A549 (cell line): ENCODE measurements around the gene ANK2.

Experiments used
- HDAC2 ChIP-seq: fragments of 200-600 bp; sonication (generic); IDR thresholded peaks from 2 replicates; pipeline ENCODE4 v1.6.1; 2016
- JUNB ChIP-seq: fragments of >200 bp; sonication (Bioruptor Twin); formaldehyde crosslinking; IDR thresholded peaks from 2 replicates; pipeline ENCODE4 v1.6.1; 2016
- KDM1A ChIP-seq: fragments of 200-600 bp; sonication (generic); IDR thresholded peaks from 2 replicates; pipeline ENCODE4 v1.6.1; 2016; ENCODE audit warnings: low read depth, mild to moderate bottlenecking
- MAZ ChIP-seq: fragments of 150-350 bp; IDR thresholded peaks from 2 replicates; pipeline ENCODE4 v1.6.1; 2014; ENCODE audit warnings: antibody characterized with exemption, low read depth, low read length, borderline replicate concordance
- POLR2A ChIP-seq: IDR thresholded peaks from 2 replicates; pipeline ENCODE4 v1.6.1; 2012; ENCODE audit warnings: mild to moderate bottlenecking, low read length
- RNF2 ChIP-seq: fragments of 200-600 bp; sonication (generic); IDR thresholded peaks from 2 replicates; pipeline ENCODE4 v1.6.1; 2016; ENCODE audit warnings: low read depth, mild to moderate bottlenecking, antibody characterized with exemption, moderate library complexity, borderline replicate concordance
- SMC3 ChIP-seq: fragments of >200 bp; sonication (Bioruptor Twin); formaldehyde crosslinking; IDR thresholded peaks from 3 replicates; pipeline ENCODE4 v1.6.1; 2018; ENCODE audit warnings: inconsistent platforms
- ZSCAN20 ChIP-seq: fragments of 250-450 bp; sonication (Bioruptor Pico); IDR thresholded peaks from 2 replicates; pipeline ENCODE4 v1.8.0; 2022; ENCODE audit warnings: mild to moderate bottlenecking, moderate library complexity
- TF ChIP-seq, protein P1 (sequence below): fragments of >200 bp; sonication (Bioruptor Twin); formaldehyde crosslinking; IDR thresholded peaks from 3 replicates; pipeline ENCODE4 v1.5.1; 2016
- TF ChIP-seq, protein P2 (sequence below): IDR thresholded peaks from 2 replicates; pipeline ENCODE4 v1.6.1; 2012
- TF ChIP-seq, protein P3 (sequence below): fragments of 200-600 bp; sonication (generic); IDR thresholded peaks from 2 replicates; pipeline ENCODE4 v1.6.1; 2016; ENCODE audit warnings: antibody characterized with exemption, mild to moderate bottlenecking, moderate library complexity
- TF ChIP-seq, protein P4 (sequence below): fragments of 150-350 bp; IDR thresholded peaks from 2 replicates; pipeline ENCODE4 v1.6.1; 2014; ENCODE audit warnings: low read depth, mild to moderate bottlenecking, low read length
- TF ChIP-seq, protein P5 (sequence below): IDR thresholded peaks from 2 replicates; pipeline ENCODE4 v1.6.1; 2012

DNA sequence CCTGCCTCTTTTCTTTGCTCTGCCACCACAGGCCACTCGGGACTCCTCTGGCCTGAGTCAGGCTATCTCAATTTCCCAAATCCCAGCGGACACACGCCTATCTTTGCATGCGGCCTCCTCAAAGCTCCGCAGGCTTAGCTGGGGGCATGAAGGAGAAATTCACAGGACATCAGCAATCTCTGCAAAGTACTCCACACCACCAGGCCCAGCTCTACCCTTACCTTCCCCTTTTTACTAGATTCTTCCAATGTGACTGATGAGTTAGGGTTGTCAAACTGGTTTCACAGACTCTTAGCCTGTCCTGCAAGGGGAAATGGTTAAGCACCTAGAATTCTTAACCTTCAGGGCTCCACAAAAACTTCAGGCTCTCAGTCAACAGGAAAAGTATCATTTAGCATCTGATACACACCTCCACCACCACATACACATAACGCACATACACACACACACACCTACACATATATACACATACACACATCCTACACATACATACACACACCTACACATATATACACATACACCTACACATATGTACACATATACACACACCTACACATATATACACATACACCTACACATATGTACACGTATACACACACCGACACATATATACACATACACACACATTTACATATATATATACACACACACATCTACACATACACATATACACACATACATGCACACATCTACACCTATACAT, 349.1 kb downstream of the ANK2 start:
- TF ChIP-seq, protein P1, sequence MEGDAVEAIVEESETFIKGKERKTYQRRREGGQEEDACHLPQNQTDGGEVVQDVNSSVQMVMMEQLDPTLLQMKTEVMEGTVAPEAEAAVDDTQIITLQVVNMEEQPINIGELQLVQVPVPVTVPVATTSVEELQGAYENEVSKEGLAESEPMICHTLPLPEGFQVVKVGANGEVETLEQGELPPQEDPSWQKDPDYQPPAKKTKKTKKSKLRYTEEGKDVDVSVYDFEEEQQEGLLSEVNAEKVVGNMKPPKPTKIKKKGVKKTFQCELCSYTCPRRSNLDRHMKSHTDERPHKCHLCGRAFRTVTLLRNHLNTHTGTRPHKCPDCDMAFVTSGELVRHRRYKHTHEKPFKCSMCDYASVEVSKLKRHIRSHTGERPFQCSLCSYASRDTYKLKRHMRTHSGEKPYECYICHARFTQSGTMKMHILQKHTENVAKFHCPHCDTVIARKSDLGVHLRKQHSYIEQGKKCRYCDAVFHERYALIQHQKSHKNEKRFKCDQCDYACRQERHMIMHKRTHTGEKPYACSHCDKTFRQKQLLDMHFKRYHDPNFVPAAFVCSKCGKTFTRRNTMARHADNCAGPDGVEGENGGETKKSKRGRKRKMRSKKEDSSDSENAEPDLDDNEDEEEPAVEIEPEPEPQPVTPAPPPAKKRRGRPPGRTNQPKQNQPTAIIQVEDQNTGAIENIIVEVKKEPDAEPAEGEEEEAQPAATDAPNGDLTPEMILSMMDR = no peak
- TF ChIP-seq, protein P2, sequence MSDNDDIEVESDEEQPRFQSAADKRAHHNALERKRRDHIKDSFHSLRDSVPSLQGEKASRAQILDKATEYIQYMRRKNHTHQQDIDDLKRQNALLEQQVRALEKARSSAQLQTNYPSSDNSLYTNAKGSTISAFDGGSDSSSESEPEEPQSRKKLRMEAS = no peak
- TF ChIP-seq POLR2A (no peak), KDM1A (no peak), ZSCAN20 (no peak), SMC3 (no peak), JUNB (no peak), RNF2 (no peak), MAZ (no peak), HDAC2 (no peak)
- TF ChIP-seq, protein P3, sequence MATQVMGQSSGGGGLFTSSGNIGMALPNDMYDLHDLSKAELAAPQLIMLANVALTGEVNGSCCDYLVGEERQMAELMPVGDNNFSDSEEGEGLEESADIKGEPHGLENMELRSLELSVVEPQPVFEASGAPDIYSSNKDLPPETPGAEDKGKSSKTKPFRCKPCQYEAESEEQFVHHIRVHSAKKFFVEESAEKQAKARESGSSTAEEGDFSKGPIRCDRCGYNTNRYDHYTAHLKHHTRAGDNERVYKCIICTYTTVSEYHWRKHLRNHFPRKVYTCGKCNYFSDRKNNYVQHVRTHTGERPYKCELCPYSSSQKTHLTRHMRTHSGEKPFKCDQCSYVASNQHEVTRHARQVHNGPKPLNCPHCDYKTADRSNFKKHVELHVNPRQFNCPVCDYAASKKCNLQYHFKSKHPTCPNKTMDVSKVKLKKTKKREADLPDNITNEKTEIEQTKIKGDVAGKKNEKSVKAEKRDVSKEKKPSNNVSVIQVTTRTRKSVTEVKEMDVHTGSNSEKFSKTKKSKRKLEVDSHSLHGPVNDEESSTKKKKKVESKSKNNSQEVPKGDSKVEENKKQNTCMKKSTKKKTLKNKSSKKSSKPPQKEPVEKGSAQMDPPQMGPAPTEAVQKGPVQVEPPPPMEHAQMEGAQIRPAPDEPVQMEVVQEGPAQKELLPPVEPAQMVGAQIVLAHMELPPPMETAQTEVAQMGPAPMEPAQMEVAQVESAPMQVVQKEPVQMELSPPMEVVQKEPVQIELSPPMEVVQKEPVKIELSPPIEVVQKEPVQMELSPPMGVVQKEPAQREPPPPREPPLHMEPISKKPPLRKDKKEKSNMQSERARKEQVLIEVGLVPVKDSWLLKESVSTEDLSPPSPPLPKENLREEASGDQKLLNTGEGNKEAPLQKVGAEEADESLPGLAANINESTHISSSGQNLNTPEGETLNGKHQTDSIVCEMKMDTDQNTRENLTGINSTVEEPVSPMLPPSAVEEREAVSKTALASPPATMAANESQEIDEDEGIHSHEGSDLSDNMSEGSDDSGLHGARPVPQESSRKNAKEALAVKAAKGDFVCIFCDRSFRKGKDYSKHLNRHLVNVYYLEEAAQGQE = no peak
- TF ChIP-seq, protein P4, sequence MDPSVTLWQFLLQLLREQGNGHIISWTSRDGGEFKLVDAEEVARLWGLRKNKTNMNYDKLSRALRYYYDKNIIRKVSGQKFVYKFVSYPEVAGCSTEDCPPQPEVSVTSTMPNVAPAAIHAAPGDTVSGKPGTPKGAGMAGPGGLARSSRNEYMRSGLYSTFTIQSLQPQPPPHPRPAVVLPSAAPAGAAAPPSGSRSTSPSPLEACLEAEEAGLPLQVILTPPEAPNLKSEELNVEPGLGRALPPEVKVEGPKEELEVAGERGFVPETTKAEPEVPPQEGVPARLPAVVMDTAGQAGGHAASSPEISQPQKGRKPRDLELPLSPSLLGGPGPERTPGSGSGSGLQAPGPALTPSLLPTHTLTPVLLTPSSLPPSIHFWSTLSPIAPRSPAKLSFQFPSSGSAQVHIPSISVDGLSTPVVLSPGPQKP = no peak
- TF ChIP-seq, protein P5, sequence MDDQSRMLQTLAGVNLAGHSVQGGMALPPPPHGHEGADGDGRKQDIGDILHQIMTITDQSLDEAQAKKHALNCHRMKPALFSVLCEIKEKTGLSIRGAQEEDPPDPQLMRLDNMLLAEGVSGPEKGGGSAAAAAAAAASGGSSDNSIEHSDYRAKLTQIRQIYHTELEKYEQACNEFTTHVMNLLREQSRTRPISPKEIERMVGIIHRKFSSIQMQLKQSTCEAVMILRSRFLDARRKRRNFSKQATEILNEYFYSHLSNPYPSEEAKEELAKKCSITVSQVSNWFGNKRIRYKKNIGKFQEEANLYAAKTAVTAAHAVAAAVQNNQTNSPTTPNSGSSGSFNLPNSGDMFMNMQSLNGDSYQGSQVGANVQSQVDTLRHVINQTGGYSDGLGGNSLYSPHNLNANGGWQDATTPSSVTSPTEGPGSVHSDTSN = no peak
